ENCODE results near the gene KLHL13.

DNA sequence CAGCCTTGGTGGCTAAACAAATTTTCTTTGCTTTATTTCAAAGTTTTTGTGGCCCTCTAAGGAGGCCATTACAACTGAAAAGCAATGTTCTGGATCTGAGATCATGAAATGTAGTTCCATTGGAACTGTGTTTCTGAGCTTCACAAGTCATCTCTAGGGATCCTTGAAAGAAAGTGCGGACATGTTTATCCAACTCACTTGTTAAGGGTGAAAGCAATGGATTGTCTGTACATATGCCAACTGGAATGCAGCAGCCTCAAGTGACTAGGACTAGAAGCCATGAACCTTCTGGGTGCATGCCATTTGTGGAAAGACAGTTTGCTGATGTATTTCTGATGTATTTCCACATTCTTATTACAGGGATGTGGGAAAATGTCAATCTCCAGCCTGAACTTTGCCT lies 36.7 kb upstream of the KLHL13 start:
- TF ChIP-seq, protein P1, sequence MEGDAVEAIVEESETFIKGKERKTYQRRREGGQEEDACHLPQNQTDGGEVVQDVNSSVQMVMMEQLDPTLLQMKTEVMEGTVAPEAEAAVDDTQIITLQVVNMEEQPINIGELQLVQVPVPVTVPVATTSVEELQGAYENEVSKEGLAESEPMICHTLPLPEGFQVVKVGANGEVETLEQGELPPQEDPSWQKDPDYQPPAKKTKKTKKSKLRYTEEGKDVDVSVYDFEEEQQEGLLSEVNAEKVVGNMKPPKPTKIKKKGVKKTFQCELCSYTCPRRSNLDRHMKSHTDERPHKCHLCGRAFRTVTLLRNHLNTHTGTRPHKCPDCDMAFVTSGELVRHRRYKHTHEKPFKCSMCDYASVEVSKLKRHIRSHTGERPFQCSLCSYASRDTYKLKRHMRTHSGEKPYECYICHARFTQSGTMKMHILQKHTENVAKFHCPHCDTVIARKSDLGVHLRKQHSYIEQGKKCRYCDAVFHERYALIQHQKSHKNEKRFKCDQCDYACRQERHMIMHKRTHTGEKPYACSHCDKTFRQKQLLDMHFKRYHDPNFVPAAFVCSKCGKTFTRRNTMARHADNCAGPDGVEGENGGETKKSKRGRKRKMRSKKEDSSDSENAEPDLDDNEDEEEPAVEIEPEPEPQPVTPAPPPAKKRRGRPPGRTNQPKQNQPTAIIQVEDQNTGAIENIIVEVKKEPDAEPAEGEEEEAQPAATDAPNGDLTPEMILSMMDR (conservative IDR thresholded peaks at IDR 0.05; ENCODE audit: low read length) = no peak
- no peak for TF ChIP-seq EZH2phosphoT487 (IDR thresholded peaks at IDR 0.05; ENCODE audit: borderline replicate concordance)

All from Loucy (cell line).